ENCODE data around the gene CCNJ. TPM values are rescaled to one million over a fixed set of nuclear protein-coding genes. Genes with fewer than 3 reads are reported as not detected.

The CCNJ gene
- total RNA-seq, 1 experiment from 2014 or later: 9.3 TPM

- Mint-ChIP-seq H3K27ac (ENCODE audit: low read depth, unreplicated experiment) (no peak overlapping the region), H3K4me1 (ENCODE audit: insufficient read depth, unreplicated experiment) (no peaks in the 10 kb centered on the region), H3K27me3 (ENCODE audit: insufficient read depth, unreplicated experiment) (no peaks in the 10 kb centered on the region), H3K9me3 (ENCODE audit: unreplicated experiment) (no peaks in the 10 kb centered on the region), H3K4me3 (ENCODE audit: unreplicated experiment) (no peak overlapping the region), H3K36me3 (ENCODE audit: insufficient read depth, unreplicated experiment) (no peaks in the 10 kb centered on the region)
- intact Hi-C loops (cut with micrococcal nuclease): no loop called here
- no TSS peak for BruUV-seq (replicated peaks)
- CTCF ChIA-PET: interaction anchor here (0.8 to 1.5 kb wide), 5 partner anchors 18 to 329 kb away, joined by 3 to 6 read pairs (median 3); partner anchors contain the start of gene TCTN3
- TF ChIP-seq, protein P1, sequence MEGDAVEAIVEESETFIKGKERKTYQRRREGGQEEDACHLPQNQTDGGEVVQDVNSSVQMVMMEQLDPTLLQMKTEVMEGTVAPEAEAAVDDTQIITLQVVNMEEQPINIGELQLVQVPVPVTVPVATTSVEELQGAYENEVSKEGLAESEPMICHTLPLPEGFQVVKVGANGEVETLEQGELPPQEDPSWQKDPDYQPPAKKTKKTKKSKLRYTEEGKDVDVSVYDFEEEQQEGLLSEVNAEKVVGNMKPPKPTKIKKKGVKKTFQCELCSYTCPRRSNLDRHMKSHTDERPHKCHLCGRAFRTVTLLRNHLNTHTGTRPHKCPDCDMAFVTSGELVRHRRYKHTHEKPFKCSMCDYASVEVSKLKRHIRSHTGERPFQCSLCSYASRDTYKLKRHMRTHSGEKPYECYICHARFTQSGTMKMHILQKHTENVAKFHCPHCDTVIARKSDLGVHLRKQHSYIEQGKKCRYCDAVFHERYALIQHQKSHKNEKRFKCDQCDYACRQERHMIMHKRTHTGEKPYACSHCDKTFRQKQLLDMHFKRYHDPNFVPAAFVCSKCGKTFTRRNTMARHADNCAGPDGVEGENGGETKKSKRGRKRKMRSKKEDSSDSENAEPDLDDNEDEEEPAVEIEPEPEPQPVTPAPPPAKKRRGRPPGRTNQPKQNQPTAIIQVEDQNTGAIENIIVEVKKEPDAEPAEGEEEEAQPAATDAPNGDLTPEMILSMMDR (IDR thresholded peaks at IDR 0.05; ENCODE audit: unreplicated experiment): no peak
- POLR2A ChIA-PET: interaction anchor here (0.9 kb wide), 1 partner anchor 67 kb away, joined by 4 read pairs; no protein-coding TSS in a partner anchor
- DNase-seq (ENCODE audit: unreplicated experiment): no peak
Measured at GRCh38 chr10:96023168-96023567, 20.2 kb upstream of the CCNJ start.

GRCh38 chr10:96025566-96025965 is 17.8 kb upstream of the CCNJ start:
- no peaks in the 10 kb centered on the region for H3K27me3 Mint-ChIP-seq (ENCODE audit: insufficient read depth, unreplicated experiment)
- intact Hi-C loops (cut with micrococcal nuclease): no loop called here
- no peaks in the 10 kb centered on the region for H3K4me1 Mint-ChIP-seq (ENCODE audit: insufficient read depth, unreplicated experiment)
- no peaks in the 10 kb centered on the region for H3K9me3 Mint-ChIP-seq (ENCODE audit: unreplicated experiment)
- no peak overlapping the region for H3K4me3 Mint-ChIP-seq (ENCODE audit: unreplicated experiment)
- TF ChIP-seq, protein P1 (IDR thresholded peaks at IDR 0.05; ENCODE audit: unreplicated experiment): peak; percentile 9
- peak; percentile 23 for DNase-seq (ENCODE audit: unreplicated experiment)
- no TSS peak for BruUV-seq (replicated peaks)
- ChIA-PET POLR2A (interaction anchor here (1.6 kb wide), 1 partner anchor 19 kb away, joined by 4 read pairs; no protein-coding TSS in a partner anchor), CTCF (interaction anchor here (0.6 to 2.4 kb wide), 4 partner anchors 8 to 375 kb away, joined by 3 to 26 read pairs (median 4); partner anchors contain the start of gene TCTN3)
- H3K27ac Mint-ChIP-seq (ENCODE audit: low read depth, unreplicated experiment): no peak overlapping the region
- no peaks in the 10 kb centered on the region for H3K36me3 Mint-ChIP-seq (ENCODE audit: insufficient read depth, unreplicated experiment)

DNA sequence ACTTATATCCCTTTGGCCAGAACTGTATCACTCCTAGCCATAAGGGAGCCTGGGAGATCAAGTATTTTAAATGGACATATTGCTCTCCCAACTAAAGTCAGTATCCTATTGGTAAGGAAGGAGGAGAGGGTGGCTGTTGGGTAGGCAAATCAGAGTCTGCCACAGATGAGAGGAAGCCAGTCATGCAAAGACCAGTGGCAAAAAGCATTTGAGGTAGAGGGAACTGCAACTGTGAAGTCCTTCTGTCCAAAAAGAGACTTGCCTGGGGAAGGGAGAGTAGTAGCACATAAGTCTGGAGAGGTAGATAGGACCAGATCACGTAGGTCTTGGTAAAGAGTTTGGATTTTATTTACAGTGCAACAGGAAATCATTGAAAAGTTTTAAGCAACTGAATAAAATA is 8.8 kb upstream of the CCNJ start:
- Mint-ChIP-seq H3K4me3 (ENCODE audit: unreplicated experiment) (no peak overlapping the region), H3K36me3 (ENCODE audit: insufficient read depth, unreplicated experiment) (no peaks in the 10 kb centered on the region), H3K27me3 (ENCODE audit: insufficient read depth, unreplicated experiment) (peaks cover 21% of the 10 kb centered on the region), H3K9me3 (ENCODE audit: unreplicated experiment) (no peaks in the 10 kb centered on the region), H3K27ac (ENCODE audit: low read depth, unreplicated experiment) (no peak overlapping the region), H3K4me1 (ENCODE audit: insufficient read depth, unreplicated experiment) (no peaks in the 10 kb centered on the region)
- ChIA-PET CTCF (no interaction called here), POLR2A (no interaction called here)
- intact Hi-C loops (cut with micrococcal nuclease): no loop called here
- no peak for DNase-seq (ENCODE audit: unreplicated experiment)
- BruUV-seq (replicated peaks): no TSS peak
- TF ChIP-seq, protein P1 (IDR thresholded peaks at IDR 0.05; ENCODE audit: unreplicated experiment): no peak

DNA sequence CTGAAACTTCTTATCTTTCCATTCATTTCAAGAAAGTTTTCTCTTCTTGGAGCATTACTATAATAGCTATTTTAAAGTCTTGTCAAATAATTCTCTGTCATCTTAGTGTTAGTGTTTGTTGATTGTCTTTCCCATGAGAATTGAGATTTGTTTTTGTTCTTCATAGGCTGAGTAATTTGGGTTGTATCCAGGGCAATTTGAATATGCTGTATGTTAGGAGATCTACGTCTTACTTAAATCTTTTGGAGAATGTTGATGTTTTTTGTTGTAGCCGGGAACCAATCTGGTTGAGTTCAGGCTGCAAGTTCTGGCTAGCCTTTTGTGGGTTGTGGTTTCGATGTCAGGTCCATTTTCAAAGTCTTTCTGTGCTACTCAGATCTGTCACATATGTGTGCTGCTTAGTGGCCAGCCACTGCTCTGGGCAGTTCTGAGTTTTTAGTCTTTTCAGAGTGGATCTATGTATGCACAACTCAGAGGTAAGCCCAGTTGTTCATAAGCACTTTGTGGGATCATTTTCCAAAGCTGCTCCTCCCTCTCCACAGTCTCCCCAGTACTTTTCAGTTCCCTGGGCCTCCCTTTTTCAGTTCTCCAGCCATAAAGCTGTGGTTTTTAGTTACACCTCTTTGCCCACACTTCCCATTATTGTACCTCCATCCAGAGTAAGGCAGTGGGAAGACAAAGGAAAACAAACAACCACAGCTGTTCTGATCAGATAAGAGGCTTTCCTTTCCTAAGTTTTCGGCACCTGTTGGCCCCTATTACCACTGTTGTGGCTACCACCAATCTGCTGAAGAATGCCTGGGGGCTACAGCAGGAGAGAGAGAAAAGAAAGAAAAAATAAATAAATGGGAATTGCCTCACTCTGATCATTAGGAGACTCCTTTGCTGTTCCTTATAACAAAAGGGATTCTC is 4.7 kb upstream of the CCNJ start:
- Mint-ChIP-seq H3K9me3 (ENCODE audit: unreplicated experiment) (no peaks in the 10 kb centered on the region), H3K27ac (ENCODE audit: low read depth, unreplicated experiment) (no peak overlapping the region), H3K36me3 (ENCODE audit: insufficient read depth, unreplicated experiment) (no peaks in the 10 kb centered on the region), H3K4me1 (ENCODE audit: insufficient read depth, unreplicated experiment) (no peaks in the 10 kb centered on the region), H3K27me3 (ENCODE audit: insufficient read depth, unreplicated experiment) (peaks cover 21% of the 10 kb centered on the region), H3K4me3 (ENCODE audit: unreplicated experiment) (no peak overlapping the region)
- DNase-seq (ENCODE audit: unreplicated experiment): no peak
- TF ChIP-seq, protein P1 (IDR thresholded peaks at IDR 0.05; ENCODE audit: unreplicated experiment): no peak
- POLR2A ChIA-PET: interaction anchor here (0.6 to 1.0 kb wide), 3 partner anchors 41 to 243 kb away, joined by 3 read pairs; no protein-coding TSS in a partner anchor
- intact Hi-C loops (cut with micrococcal nuclease): no loop called here
- BruUV-seq (replicated peaks): no TSS peak
- CTCF ChIA-PET: interaction anchor here (0.6 to 1.6 kb wide), 6 partner anchors 12 to 254 kb away, joined by 3 to 5 read pairs (median 3); partner anchors contain the start of gene ZNF518A
